Measurements from ENCODE around the gene NCEH1. TPM values are rescaled to one million over a fixed set of nuclear protein-coding genes. Genes with fewer than 3 reads are reported as not detected.

The NCEH1 gene
- total and polyA plus RNA-seq, 2 of the 13 experiments (the other 11 are each of a cell fraction or from before 2014, with no cell fraction given) = 12.9 to 21.4 TPM

- TF ChIP-seq ZMYM4 (CRISPR knock-in tag; IDR thresholded peaks at IDR 0.05) (peak; percentile 85), ZNF362 (CRISPR knock-in tag; IDR thresholded peaks at IDR 0.05; ENCODE audit: borderline replicate concordance) (peak; percentile 96), SNAI1 (CRISPR knock-in tag; IDR thresholded peaks at IDR 0.05; ENCODE audit: borderline replicate concordance) (no peak), ZNF503 (CRISPR knock-in tag; IDR thresholded peaks at IDR 0.05) (no peak), KMT2A (CRISPR knock-in tag; IDR thresholded peaks at IDR 0.05) (no peak), ZNF281 (CRISPR knock-in tag; IDR thresholded peaks at IDR 0.05; ENCODE audit: borderline replicate concordance) (peak; percentile 91), POLR2AphosphoS5 (IDR thresholded peaks at IDR 0.05; ENCODE audit: low read depth, low read length) (no peak), IRF9 (CRISPR knock-in tag; IDR thresholded peaks at IDR 0.05; ENCODE audit: borderline replicate concordance) (no peak), HBP1 (CRISPR knock-in tag; IDR thresholded peaks at IDR 0.05; ENCODE audit: low read depth) (no peak), CHD2 (IDR thresholded peaks at IDR 0.05; ENCODE audit: low read depth, low read length) (no peak), MIER3 (CRISPR knock-in tag; IDR thresholded peaks at IDR 0.05; ENCODE audit: borderline replicate concordance) (0 out of 2 replicates have a peak, but pooled peaks have one; percentile 4), TARDBP (CRISPR knock-in tag; IDR thresholded peaks at IDR 0.05) (0 out of 2 replicates have a peak, but pooled peaks have one; percentile 17), MTF2 (CRISPR knock-in tag; IDR thresholded peaks at IDR 0.05; ENCODE audit: borderline replicate concordance) (no peak), ZNF746 (CRISPR knock-in tag; IDR thresholded peaks at IDR 0.05) (no peak), MXD1 (CRISPR knock-in tag; IDR thresholded peaks at IDR 0.05) (no peak), ZNF232 (CRISPR knock-in tag; IDR thresholded peaks at IDR 0.05; ENCODE audit: borderline replicate concordance) (no peak), PATZ1 (CRISPR knock-in tag; IDR thresholded peaks at IDR 0.05) (0 out of 2 replicates have a peak, but pooled peaks have one; percentile 11), ZNF367 (CRISPR knock-in tag; IDR thresholded peaks at IDR 0.05; ENCODE audit: borderline replicate concordance) (no peak)
Observed at GRCh38 chr3:172617013-172617706, 93.7 kb downstream of the NCEH1 start (continued).
